WTC11 (cell line): Measurements from ENCODE around the gene CACNA1C. TPM values are rescaled to one million over a fixed set of nuclear protein-coding genes. Genes with fewer than 3 reads are reported as not detected.
A peak's percentile ranks its signal among the peaks of the same experiment; 100 is the strongest.

Source experiments
- ATAC-seq: fragments of 200-7000 bp; cut with Tn5 transposase; 2 replicates; pipeline ENCODE4 v1.10.0; 2021; ENCODE audit warnings: mild to moderate bottlenecking, moderate library complexity
- CTCF ChIA-PET: fragments of 300-600 bp; sonication (Branson Sonifier 250); formaldehyde crosslinking; loops from one replicate; lab custom pipeline; 2021; ENCODE audit warnings: antibody characterized with exemption; lab: Charles Lee
- POLR2A ChIA-PET: fragments of 350-600 bp; sonication (Branson Sonifier 250); formaldehyde crosslinking; loops from one replicate; lab custom pipeline; 2021; ENCODE audit warnings: antibody characterized with exemption; lab: Charles Lee
- DNase-seq: peaks from one replicate; pipeline ENCODE4 v3.0.0; 2021; ENCODE audit warnings: low spot score
- H3K27ac Mint-ChIP-seq: 2 replicates; pipeline ENCODE4 v1.8.0; 2021; ENCODE audit warnings: mixed read lengths
- H3K27me3 Mint-ChIP-seq: 2 replicates; pipeline ENCODE4 v1.8.0; 2021; ENCODE audit warnings: low read depth, mild to moderate bottlenecking, moderate library complexity, mixed read lengths
- H3K36me3 Mint-ChIP-seq: 2 replicates; pipeline ENCODE4 v1.8.0; 2021; ENCODE audit warnings: mixed read lengths
- H3K4me1 Mint-ChIP-seq: 2 replicates; pipeline ENCODE4 v1.8.0; 2022; ENCODE audit warnings: mixed read lengths
- H3K4me3 Mint-ChIP-seq: 2 replicates; pipeline ENCODE4 v1.8.0; 2021; ENCODE audit warnings: mild to moderate bottlenecking, moderate library complexity, mixed read lengths
- H3K9me3 Mint-ChIP-seq: 2 replicates; pipeline ENCODE4 v1.8.0; 2021; ENCODE audit warnings: mixed read lengths
- ATF1 ChIP-seq: sonication (generic); formaldehyde crosslinking; IDR thresholded peaks from 2 replicates; pipeline ENCODE4 v1.8.1; 2023; ENCODE audit warnings: mild to moderate bottlenecking, moderate library complexity, missing genetic modification reagents
- CREB1 ChIP-seq: sonication (generic); formaldehyde crosslinking; IDR thresholded peaks from 2 replicates; pipeline ENCODE4 v1.8.0; 2023; ENCODE audit warnings: mild to moderate bottlenecking, missing genetic modification reagents
- CREM ChIP-seq: sonication (generic); formaldehyde crosslinking; IDR thresholded peaks from 2 replicates; pipeline ENCODE4 v1.8.1; 2022; ENCODE audit warnings: mild to moderate bottlenecking, missing genetic modification reagents, moderate library complexity
- FOXJ3 ChIP-seq: sonication (generic); formaldehyde crosslinking; IDR thresholded peaks from 2 replicates; pipeline ENCODE4 v1.9.0; 2021; ENCODE audit warnings: missing genetic modification reagents, mild to moderate bottlenecking, borderline replicate concordance
- NFATC4 ChIP-seq: fragments of 250-450 bp; sonication (Bioruptor Pico); IDR thresholded peaks from 2 replicates; pipeline ENCODE4 v1.9.0; 2021; ENCODE audit warnings: mild to moderate bottlenecking
- NR3C1 ChIP-seq: sonication (generic); formaldehyde crosslinking; conservative IDR thresholded peaks from 2 replicates; pipeline ENCODE4 v1.8.1; 2023; ENCODE audit warnings: low read depth, mild to moderate bottlenecking, missing genetic modification reagents
- RELA ChIP-seq: sonication (generic); formaldehyde crosslinking; IDR thresholded peaks from 2 replicates; pipeline ENCODE4 v1.8.1; 2022; ENCODE audit warnings: missing genetic modification reagents, mild to moderate bottlenecking, borderline replicate concordance
- SOX15 ChIP-seq: fragments of 250-450 bp; sonication (Bioruptor Pico); IDR thresholded peaks from 2 replicates; pipeline ENCODE4 v1.9.0; 2021; ENCODE audit warnings: mild to moderate bottlenecking
- TCF7 ChIP-seq: sonication (generic); formaldehyde crosslinking; IDR thresholded peaks from 2 replicates; pipeline ENCODE4 v1.8.0; 2022; ENCODE audit warnings: mild to moderate bottlenecking, low read depth, missing genetic modification reagents, moderate library complexity
- ZNF121 ChIP-seq: sonication (generic); formaldehyde crosslinking; IDR thresholded peaks from 2 replicates; pipeline ENCODE4 v1.8.0; 2023; ENCODE audit warnings: missing genetic modification reagents
- ZNF219 ChIP-seq: sonication (generic); formaldehyde crosslinking; IDR thresholded peaks from 2 replicates; pipeline ENCODE4 v1.8.0; 2023; ENCODE audit warnings: missing genetic modification reagents, mild to moderate bottlenecking, borderline replicate concordance
- ZNF263 ChIP-seq: sonication (generic); formaldehyde crosslinking; IDR thresholded peaks from 2 replicates; pipeline ENCODE4 v1.8.1; 2022; ENCODE audit warnings: low read depth, mild to moderate bottlenecking, moderate library complexity, missing genetic modification reagents
- total RNA-seq: library from RNA; stranded (reverse); gene quantifications from 3 replicates; pipeline ENCODE4 v1.2.3, GENCODE V29; 2021
- TF ChIP-seq, protein P1 (sequence below): sonication (generic); formaldehyde crosslinking; IDR thresholded peaks from 2 replicates; pipeline ENCODE4 v1.8.1; 2022; ENCODE audit warnings: low read depth, missing genetic modification reagents, borderline replicate concordance
- TF ChIP-seq, protein P2 (sequence below): sonication (generic); formaldehyde crosslinking; IDR thresholded peaks from 2 replicates; pipeline ENCODE4 v1.8.1; 2022; ENCODE audit warnings: missing genetic modification reagents, borderline replicate concordance
- TF ChIP-seq, protein P3 (sequence below): fragments of 250-450 bp; sonication (Bioruptor Pico); IDR thresholded peaks from 2 replicates; pipeline ENCODE4 v1.9.0; 2021; ENCODE audit warnings: mild to moderate bottlenecking
- TF ChIP-seq, protein P4 (sequence below): sonication (generic); formaldehyde crosslinking; IDR thresholded peaks from 2 replicates; pipeline ENCODE4 v1.8.0; 2023; ENCODE audit warnings: mild to moderate bottlenecking, missing genetic modification reagents
- TF ChIP-seq, protein P5 (sequence below): sonication (generic); formaldehyde crosslinking; IDR thresholded peaks from 2 replicates; pipeline ENCODE4 v1.8.1; 2023; ENCODE audit warnings: mild to moderate bottlenecking, missing genetic modification reagents, borderline replicate concordance

Gene CACNA1C
- total RNA-seq, 1 experiment from 2014 or later, result 1.7 TPM

DNA sequence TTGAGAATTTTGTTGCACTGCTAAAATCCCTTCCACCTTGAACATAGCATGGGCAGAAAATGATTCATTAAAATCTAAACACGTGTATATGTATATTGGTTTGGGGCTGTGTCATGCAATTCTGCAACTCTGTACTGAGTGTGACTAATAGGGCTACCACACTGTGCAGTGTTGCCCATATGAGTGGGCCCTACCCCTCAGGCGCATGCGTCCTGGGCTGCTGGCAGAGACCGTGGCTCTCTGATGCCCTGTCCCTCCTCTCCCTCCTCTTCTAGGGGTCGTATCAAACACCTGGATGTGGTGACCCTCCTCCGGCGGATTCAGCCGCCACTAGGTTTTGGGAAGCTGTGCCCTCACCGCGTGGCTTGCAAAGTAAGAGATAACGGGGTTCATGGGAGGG is 613.6 kb downstream of the CACNA1C start (continued):
- TF ChIP-seq, protein P1, sequence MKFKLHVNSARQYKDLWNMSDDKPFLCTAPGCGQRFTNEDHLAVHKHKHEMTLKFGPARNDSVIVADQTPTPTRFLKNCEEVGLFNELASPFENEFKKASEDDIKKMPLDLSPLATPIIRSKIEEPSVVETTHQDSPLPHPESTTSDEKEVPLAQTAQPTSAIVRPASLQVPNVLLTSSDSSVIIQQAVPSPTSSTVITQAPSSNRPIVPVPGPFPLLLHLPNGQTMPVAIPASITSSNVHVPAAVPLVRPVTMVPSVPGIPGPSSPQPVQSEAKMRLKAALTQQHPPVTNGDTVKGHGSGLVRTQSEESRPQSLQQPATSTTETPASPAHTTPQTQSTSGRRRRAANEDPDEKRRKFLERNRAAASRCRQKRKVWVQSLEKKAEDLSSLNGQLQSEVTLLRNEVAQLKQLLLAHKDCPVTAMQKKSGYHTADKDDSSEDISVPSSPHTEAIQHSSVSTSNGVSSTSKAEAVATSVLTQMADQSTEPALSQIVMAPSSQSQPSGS (CRISPR knock-in tag), result no peak
- TF ChIP-seq NFATC4 (CRISPR knock-in tag), result no peak
- TF ChIP-seq, protein P2, sequence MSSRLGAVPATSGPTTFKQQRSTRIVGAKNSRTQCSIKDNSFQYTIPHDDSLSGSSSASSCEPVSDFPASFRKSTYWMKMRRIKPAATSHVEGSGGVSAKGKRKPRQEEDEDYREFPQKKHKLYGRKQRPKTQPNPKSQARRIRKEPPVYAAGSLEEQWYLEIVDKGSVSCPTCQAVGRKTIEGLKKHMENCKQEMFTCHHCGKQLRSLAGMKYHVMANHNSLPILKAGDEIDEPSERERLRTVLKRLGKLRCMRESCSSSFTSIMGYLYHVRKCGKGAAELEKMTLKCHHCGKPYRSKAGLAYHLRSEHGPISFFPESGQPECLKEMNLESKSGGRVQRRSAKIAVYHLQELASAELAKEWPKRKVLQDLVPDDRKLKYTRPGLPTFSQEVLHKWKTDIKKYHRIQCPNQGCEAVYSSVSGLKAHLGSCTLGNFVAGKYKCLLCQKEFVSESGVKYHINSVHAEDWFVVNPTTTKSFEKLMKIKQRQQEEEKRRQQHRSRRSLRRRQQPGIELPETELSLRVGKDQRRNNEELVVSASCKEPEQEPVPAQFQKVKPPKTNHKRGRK (CRISPR knock-in tag), result no peak

DNA sequence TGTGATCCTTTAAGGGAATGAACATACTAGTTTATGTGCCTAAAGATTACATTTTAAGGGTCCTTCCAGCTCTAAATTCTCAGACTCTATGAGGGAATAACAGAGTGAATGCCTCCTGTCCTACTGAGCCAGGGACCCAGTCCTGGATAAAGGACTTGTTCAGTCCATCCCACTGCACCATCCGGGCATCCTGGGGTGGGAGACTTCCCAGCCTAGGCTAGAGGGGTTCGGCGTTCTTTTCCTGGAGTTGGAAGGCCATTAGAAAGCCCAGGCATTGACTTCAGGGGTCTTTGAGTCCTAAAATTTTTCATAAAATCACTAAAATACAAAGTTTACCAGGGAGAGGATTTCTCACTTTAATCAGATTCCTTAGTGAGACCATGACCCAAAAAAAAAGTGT is 614.1 kb downstream of the CACNA1C start:
- TF ChIP-seq ZNF263, result no peak
- no peak for TF ChIP-seq ATF1 (CRISPR knock-in tag)
- TF ChIP-seq RELA (CRISPR knock-in tag), result no peak
- no peak for TF ChIP-seq SOX15
- TF ChIP-seq, protein P3, sequence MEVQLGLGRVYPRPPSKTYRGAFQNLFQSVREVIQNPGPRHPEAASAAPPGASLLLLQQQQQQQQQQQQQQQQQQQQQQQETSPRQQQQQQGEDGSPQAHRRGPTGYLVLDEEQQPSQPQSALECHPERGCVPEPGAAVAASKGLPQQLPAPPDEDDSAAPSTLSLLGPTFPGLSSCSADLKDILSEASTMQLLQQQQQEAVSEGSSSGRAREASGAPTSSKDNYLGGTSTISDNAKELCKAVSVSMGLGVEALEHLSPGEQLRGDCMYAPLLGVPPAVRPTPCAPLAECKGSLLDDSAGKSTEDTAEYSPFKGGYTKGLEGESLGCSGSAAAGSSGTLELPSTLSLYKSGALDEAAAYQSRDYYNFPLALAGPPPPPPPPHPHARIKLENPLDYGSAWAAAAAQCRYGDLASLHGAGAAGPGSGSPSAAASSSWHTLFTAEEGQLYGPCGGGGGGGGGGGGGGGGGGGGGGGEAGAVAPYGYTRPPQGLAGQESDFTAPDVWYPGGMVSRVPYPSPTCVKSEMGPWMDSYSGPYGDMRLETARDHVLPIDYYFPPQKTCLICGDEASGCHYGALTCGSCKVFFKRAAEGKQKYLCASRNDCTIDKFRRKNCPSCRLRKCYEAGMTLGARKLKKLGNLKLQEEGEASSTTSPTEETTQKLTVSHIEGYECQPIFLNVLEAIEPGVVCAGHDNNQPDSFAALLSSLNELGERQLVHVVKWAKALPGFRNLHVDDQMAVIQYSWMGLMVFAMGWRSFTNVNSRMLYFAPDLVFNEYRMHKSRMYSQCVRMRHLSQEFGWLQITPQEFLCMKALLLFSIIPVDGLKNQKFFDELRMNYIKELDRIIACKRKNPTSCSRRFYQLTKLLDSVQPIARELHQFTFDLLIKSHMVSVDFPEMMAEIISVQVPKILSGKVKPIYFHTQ (CRISPR knock-in tag), result no peak
- no peak for TF ChIP-seq FOXJ3 (CRISPR knock-in tag)
- TF ChIP-seq ZNF121 (CRISPR knock-in tag), result no peak
- TF ChIP-seq, protein P4, sequence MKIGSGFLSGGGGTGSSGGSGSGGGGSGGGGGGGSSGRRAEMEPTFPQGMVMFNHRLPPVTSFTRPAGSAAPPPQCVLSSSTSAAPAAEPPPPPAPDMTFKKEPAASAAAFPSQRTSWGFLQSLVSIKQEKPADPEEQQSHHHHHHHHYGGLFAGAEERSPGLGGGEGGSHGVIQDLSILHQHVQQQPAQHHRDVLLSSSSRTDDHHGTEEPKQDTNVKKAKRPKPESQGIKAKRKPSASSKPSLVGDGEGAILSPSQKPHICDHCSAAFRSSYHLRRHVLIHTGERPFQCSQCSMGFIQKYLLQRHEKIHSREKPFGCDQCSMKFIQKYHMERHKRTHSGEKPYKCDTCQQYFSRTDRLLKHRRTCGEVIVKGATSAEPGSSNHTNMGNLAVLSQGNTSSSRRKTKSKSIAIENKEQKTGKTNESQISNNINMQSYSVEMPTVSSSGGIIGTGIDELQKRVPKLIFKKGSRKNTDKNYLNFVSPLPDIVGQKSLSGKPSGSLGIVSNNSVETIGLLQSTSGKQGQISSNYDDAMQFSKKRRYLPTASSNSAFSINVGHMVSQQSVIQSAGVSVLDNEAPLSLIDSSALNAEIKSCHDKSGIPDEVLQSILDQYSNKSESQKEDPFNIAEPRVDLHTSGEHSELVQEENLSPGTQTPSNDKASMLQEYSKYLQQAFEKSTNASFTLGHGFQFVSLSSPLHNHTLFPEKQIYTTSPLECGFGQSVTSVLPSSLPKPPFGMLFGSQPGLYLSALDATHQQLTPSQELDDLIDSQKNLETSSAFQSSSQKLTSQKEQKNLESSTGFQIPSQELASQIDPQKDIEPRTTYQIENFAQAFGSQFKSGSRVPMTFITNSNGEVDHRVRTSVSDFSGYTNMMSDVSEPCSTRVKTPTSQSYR (CRISPR knock-in tag), result no peak
- no peak for TF ChIP-seq CREM (CRISPR knock-in tag)
- TF ChIP-seq CREB1 (CRISPR knock-in tag), result no peak
- TF ChIP-seq ZNF219, result no peak
- TF ChIP-seq TCF7 (CRISPR knock-in tag), result no peak
- TF ChIP-seq, protein P5, sequence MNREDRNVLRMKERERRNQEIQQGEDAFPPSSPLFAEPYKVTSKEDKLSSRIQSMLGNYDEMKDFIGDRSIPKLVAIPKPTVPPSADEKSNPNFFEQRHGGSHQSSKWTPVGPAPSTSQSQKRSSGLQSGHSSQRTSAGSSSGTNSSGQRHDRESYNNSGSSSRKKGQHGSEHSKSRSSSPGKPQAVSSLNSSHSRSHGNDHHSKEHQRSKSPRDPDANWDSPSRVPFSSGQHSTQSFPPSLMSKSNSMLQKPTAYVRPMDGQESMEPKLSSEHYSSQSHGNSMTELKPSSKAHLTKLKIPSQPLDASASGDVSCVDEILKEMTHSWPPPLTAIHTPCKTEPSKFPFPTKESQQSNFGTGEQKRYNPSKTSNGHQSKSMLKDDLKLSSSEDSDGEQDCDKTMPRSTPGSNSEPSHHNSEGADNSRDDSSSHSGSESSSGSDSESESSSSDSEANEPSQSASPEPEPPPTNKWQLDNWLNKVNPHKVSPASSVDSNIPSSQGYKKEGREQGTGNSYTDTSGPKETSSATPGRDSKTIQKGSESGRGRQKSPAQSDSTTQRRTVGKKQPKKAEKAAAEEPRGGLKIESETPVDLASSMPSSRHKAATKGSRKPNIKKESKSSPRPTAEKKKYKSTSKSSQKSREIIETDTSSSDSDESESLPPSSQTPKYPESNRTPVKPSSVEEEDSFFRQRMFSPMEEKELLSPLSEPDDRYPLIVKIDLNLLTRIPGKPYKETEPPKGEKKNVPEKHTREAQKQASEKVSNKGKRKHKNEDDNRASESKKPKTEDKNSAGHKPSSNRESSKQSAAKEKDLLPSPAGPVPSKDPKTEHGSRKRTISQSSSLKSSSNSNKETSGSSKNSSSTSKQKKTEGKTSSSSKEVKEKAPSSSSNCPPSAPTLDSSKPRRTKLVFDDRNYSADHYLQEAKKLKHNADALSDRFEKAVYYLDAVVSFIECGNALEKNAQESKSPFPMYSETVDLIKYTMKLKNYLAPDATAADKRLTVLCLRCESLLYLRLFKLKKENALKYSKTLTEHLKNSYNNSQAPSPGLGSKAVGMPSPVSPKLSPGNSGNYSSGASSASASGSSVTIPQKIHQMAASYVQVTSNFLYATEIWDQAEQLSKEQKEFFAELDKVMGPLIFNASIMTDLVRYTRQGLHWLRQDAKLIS (CRISPR knock-in tag), result no peak
- no peak for TF ChIP-seq NR3C1 (CRISPR knock-in tag)
- ChIA-PET CTCF (no interaction called here), POLR2A (no interaction called here)
- no peaks in the 10 kb centered on the region for H3K9me3 Mint-ChIP-seq
- no peaks in the 10 kb centered on the region for H3K27me3 Mint-ChIP-seq
- H3K4me3 Mint-ChIP-seq, result no peak overlapping the region
- H3K27ac Mint-ChIP-seq, result no peak overlapping the region
- no peaks in the 10 kb centered on the region for H3K36me3 Mint-ChIP-seq
- ATAC-seq (no peak), DNase-seq (peak; percentile 1)
- H3K4me1 Mint-ChIP-seq, result no peaks in the 10 kb centered on the region
